SK-N-SH treated with all-trans-retinoic acid at 6 μM for 48 hours (cell line): Measurements from ENCODE around the gene IMMP2L.

ENCODE experiments used
- ATAC-seq: fragments of 200-7000 bp; cut with Tn5 transposase; 3 replicates; pipeline ENCODE4 v1.9.1; 2020; ENCODE audit warnings: mild to moderate bottlenecking, moderate library complexity
- ARNTL ChIP-seq: fragments of 450-650 bp; formaldehyde crosslinking; IDR thresholded peaks from 2 replicates; pipeline ENCODE4 v1.5.0; 2020; ENCODE audit warnings: low read depth, mild to moderate bottlenecking, moderate library complexity, borderline replicate concordance
- CREB5 ChIP-seq: fragments of 250-450 bp; sonication (Bioruptor Pico); IDR thresholded peaks from 2 replicates; pipeline ENCODE4 v1.5.1; 2020; ENCODE audit warnings: low read depth, mild to moderate bottlenecking, moderate library complexity
- CSDC2 ChIP-seq: fragments of 250-450 bp; sonication (Bioruptor Pico); IDR thresholded peaks from 2 replicates; pipeline ENCODE4 v1.5.0; 2020; ENCODE audit warnings: mild to moderate bottlenecking, moderate library complexity
- CSRNP3 ChIP-seq: fragments of 250-450 bp; sonication (Bioruptor Pico); IDR thresholded peaks from 2 replicates; pipeline ENCODE4 v1.5.1; 2021; ENCODE audit warnings: mild to moderate bottlenecking, moderate library complexity
- GLIS3 ChIP-seq: fragments of 250-450 bp; sonication (Bioruptor Pico); IDR thresholded peaks from 2 replicates; pipeline ENCODE4 v1.5.0; 2020; ENCODE audit warnings: mild to moderate bottlenecking, moderate library complexity
- ISL1 ChIP-seq: fragments of 250-450 bp; sonication (Bioruptor Pico); IDR thresholded peaks from 2 replicates; pipeline ENCODE4 v2.1.2; 2022; ENCODE audit warnings: mild to moderate bottlenecking, moderate library complexity
- OSR1 ChIP-seq: fragments of 250-450 bp; sonication (Bioruptor Pico); IDR thresholded peaks from 2 replicates; pipeline ENCODE4 v1.8.0; 2022; ENCODE audit warnings: moderate library complexity, mild to moderate bottlenecking, inconsistent platforms
- POU6F1 ChIP-seq: fragments of 250-450 bp; sonication (Bioruptor Pico); IDR thresholded peaks from 2 replicates; pipeline ENCODE4 v1.8.0; 2021; ENCODE audit warnings: low read depth, mild to moderate bottlenecking, moderate library complexity, borderline replicate concordance
- PPARA ChIP-seq: fragments of 250-450 bp; sonication (Bioruptor Pico); IDR thresholded peaks from 2 replicates; pipeline ENCODE4 v1.5.0; 2020; ENCODE audit warnings: mild to moderate bottlenecking, borderline replicate concordance
- RARB ChIP-seq: fragments of 250-450 bp; sonication (Bioruptor Pico); IDR thresholded peaks from 2 replicates; pipeline ENCODE4 v1.8.0; 2021; ENCODE audit warnings: mild to moderate bottlenecking, moderate library complexity
- SNAI2 ChIP-seq: fragments of 250-450 bp; sonication (Bioruptor Pico); IDR thresholded peaks from 2 replicates; pipeline ENCODE4 v1.5.0; 2020; ENCODE audit warnings: mild to moderate bottlenecking, moderate library complexity
- TOX ChIP-seq: fragments of 250-450 bp; sonication (Bioruptor Pico); IDR thresholded peaks from 2 replicates; pipeline ENCODE4 v1.8.0; 2021; ENCODE audit warnings: mild to moderate bottlenecking, moderate library complexity, borderline replicate concordance
- TSHZ2 ChIP-seq: fragments of 250-450 bp; sonication (Bioruptor Pico); IDR thresholded peaks from 2 replicates; pipeline ENCODE4 v1.5.0; 2020; ENCODE audit warnings: mild to moderate bottlenecking, moderate library complexity
- ZFP3 ChIP-seq: fragments of 250-450 bp; sonication (Bioruptor Pico); IDR thresholded peaks from 2 replicates; pipeline ENCODE4 v1.5.0; 2020; ENCODE audit warnings: mild to moderate bottlenecking, moderate library complexity
- ZNF70 ChIP-seq: fragments of 450-650 bp; formaldehyde crosslinking; IDR thresholded peaks from 2 replicates; pipeline ENCODE4 v1.5.0; 2020; ENCODE audit warnings: mild to moderate bottlenecking, moderate library complexity
- ZNF8 ChIP-seq: fragments of 450-650 bp; formaldehyde crosslinking; IDR thresholded peaks from 2 replicates; pipeline ENCODE4 v1.5.0; 2020; ENCODE audit warnings: mild to moderate bottlenecking, moderate library complexity

IMMP2L gene

GRCh38 chr7:111511845-111512244 lies 50.4 kb downstream of the IMMP2L start (continued):
- no peak for TF ChIP-seq CSRNP3 (CRISPR knock-in tag)
- no peak for TF ChIP-seq SNAI2 (CRISPR knock-in tag)
- TF ChIP-seq TOX (CRISPR knock-in tag): no peak
- no peak for TF ChIP-seq ZNF8

- ATAC-seq: no peak
- TF ChIP-seq ISL1 (CRISPR knock-in tag) (no peak), ZFP3 (CRISPR knock-in tag) (no peak), CSRNP3 (CRISPR knock-in tag) (no peak), TOX (CRISPR knock-in tag) (no peak), PPARA (CRISPR knock-in tag) (no peak), SNAI2 (CRISPR knock-in tag) (no peak), POU6F1 (CRISPR knock-in tag) (no peak), GLIS3 (CRISPR knock-in tag) (no peak), TSHZ2 (CRISPR knock-in tag) (no peak), OSR1 (CRISPR knock-in tag) (no peak)
- TF ChIP-seq, all 23 proteins: peak for 0
Measured at GRCh38 chr7:111510584-111511378, 51.5 kb downstream of the IMMP2L start.

- TF ChIP-seq ZNF8 (no peak), SNAI2 (CRISPR knock-in tag) (no peak), PPARA (CRISPR knock-in tag) (no peak)
- no peak for ATAC-seq
Measured at GRCh38 chr7:111510062-111510461, 52.2 kb downstream of the IMMP2L start.

- TF ChIP-seq SNAI2 (CRISPR knock-in tag) (no peak), CREB5 (no peak), ZNF8 (no peak), ZFP3 (CRISPR knock-in tag) (no peak), RARB (CRISPR knock-in tag) (no peak), CSRNP3 (CRISPR knock-in tag) (no peak), GLIS3 (CRISPR knock-in tag) (no peak), CSDC2 (no peak), ZNF70 (CRISPR knock-in tag) (no peak), ISL1 (CRISPR knock-in tag) (no peak), ARNTL (CRISPR knock-in tag) (no peak), OSR1 (CRISPR knock-in tag) (no peak)
- peak; percentile 42; the same call in 1 of the 3 replicates for ATAC-seq
Measured at GRCh38 chr7:111509288-111509687, 53.0 kb downstream of the IMMP2L start.
